ENCODE results near the gene TMEM183A. TPM values are rescaled to one million over a fixed set of nuclear protein-coding genes. Genes with fewer than 3 reads are reported as not detected.

The TMEM183A gene
- total RNA-seq, 1 donor from 2014 or later, result 52.0 TPM

DNA sequence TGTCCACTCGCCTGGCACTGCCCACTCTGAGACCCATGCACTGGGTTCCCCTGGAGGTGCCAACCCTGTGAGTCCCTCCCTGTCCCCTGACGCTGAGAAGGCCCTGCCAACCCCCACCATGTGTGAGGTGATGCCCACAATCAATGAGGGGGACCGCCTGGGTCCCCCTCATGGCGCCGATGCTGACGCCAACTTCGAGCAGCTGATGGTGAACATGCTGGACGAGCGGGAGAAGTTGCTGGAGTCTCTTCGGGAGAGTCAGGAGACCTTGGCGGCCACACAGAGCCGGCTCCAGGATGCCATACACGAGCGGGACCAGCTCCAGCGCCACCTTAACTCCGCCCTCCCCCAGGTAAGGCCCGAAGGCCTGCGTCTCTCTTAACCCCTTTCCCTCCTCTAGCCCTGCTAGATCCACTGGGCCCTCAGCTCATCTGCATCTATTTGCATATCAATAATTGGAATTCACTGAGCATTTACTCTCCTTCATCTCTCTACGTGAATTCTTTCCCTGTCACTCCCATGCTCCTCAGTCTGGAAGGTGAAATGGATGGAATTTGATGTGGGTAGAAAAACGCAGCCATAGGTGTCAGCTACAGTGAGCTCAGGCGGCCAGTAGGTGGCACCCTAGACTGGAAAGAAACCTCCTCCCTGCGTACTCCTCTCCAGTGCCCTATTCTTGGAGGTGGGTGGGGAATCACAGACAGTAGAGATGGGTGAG lies 31.9 kb downstream of the TMEM183A start:
- DNase-seq (peak; percentile 80), ATAC-seq (peak; percentile 89 to 90)
- intact Hi-C loops (cut with DNase I), result loop anchor here (10.0 kb wide), 1 partner anchor 166 kb away; no protein-coding TSS in a partner anchor
- peak; percentile 89 for TF ChIP-seq CTCF (IDR thresholded peaks at IDR 0.05)
- peaks cover 5% of the 10 kb centered on the region for H3K27me3 ChIP-seq (ENCODE audit: low read depth)
- H3K36me3 ChIP-seq, result no peaks in the 10 kb centered on the region
- H3K4me3 ChIP-seq, result no peak overlapping the region
- no peaks in the 10 kb centered on the region for H3K4me1 ChIP-seq
- H3K9me3 ChIP-seq, result no peaks in the 10 kb centered on the region
- H3K27ac ChIP-seq, result no peak overlapping the region

DNA sequence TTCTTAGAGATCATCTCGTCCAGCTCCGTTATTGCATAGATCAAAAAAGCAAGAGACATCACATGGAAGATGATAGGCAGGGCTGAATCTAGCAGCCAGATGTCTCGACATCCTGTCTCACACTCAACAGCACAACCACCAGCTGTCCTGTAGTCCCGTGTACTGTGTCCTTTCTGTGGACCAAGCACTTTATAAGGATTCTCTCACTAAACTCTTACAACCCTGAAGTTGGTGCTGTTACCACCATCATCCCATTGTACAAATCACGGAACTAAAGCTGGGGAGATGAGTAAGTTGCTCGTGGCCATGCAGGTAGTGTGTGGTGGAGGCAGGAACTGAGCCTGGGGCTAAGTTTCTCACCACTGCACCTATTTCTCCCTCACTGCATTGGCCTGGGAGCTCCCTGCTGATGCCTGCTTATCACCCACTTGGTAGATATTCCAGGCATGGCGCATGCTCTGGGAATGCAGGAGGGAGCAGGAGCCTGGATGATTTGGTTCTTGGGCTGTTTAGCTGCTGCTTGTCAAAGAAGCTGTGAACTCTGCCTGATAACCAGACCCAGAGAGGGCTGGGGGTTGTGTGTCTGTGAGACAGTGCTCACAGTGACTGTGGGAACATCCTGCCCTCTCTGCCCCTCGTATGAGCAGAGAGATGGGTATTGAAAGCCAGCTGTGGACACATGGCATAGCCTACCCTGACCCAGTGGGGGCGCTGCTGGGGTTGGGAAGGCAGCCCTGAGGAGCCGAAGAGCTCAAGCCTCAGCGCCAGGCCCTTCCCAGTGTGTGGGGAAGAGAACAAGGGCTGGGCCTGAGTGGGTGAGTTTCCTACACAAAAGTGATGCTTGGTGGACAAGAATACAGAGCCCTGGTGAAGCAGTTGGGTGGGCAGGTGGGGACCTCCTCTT lies 32.7 kb downstream of the TMEM183A start:
- Histone ChIP-seq H3K4me1 (no peaks in the 10 kb centered on the region), H3K4me3 (no peak overlapping the region), H3K9me3 (no peaks in the 10 kb centered on the region), H3K36me3 (no peaks in the 10 kb centered on the region), H3K27ac (no peak overlapping the region), H3K27me3 (ENCODE audit: low read depth) (peaks cover 5% of the 10 kb centered on the region)
- DNase-seq, result no peak
- intact Hi-C loops (cut with DNase I), result loop anchor here (10.0 kb wide), 1 partner anchor 165 kb away; no protein-coding TSS in a partner anchor
- TF ChIP-seq CTCF (IDR thresholded peaks at IDR 0.05), result no peak
- ATAC-seq, result no peak

DNA sequence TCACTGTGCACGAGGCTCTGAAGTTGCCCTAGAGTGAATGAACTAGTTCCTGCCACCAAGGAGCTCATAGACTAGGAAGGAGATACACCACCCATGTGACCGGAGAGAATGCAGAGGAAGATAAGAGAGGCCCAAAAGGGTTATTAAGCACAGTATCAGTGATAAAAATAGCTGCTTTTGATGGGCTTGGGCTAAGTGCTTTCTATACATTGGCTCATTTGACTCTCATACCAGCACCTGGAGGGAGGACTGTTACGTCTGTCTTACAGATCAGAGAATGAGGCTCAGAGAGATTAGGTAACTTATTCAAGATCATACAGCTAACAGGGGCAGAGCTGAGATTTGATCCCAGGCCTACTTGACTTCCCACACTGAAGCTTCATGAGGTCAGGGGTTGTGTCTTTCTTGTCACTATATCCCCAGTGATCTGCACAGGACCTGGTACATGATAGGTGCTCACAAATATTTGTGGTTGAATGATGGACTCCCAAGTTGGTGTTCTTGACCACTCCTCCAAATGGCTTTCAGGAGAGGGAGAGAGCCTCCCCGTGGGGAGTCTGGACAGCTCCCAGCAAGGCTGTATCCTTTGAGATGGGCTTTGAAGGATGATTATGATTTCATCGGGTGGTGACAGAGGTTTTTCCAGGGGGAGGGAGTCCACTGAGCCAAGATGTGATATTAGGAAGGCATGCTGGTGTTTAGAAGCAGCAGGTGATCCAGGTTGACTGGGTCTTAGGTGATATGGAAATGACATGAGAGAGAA lies 33.5 kb downstream of the TMEM183A start:
- Histone ChIP-seq H3K36me3 (no peaks in the 10 kb centered on the region), H3K9me3 (no peaks in the 10 kb centered on the region), H3K4me1 (no peaks in the 10 kb centered on the region), H3K27ac (no peak overlapping the region), H3K27me3 (ENCODE audit: low read depth) (peaks cover 5% of the 10 kb centered on the region), H3K4me3 (no peak overlapping the region)
- intact Hi-C loops (cut with DNase I), result no loop called here
- DNase-seq (no peak), ATAC-seq (no peak)
- TF ChIP-seq CTCF (IDR thresholded peaks at IDR 0.05), result no peak

GRCh38 chr1:203041351-203041932 lies 34.3 kb downstream of the TMEM183A start:
- H3K27me3 ChIP-seq (ENCODE audit: low read depth), result peaks cover 5% of the 10 kb centered on the region
- no peak for DNase-seq
- no peak overlapping the region for H3K27ac ChIP-seq
- H3K9me3 ChIP-seq, result no peaks in the 10 kb centered on the region
- no peak for TF ChIP-seq CTCF (IDR thresholded peaks at IDR 0.05)
- H3K36me3 ChIP-seq, result no peaks in the 10 kb centered on the region
- H3K4me3 ChIP-seq, result no peak overlapping the region
- intact Hi-C loops (cut with DNase I), result no loop called here
- no peak for ATAC-seq
- H3K4me1 ChIP-seq, result no peaks in the 10 kb centered on the region

All from lower lobe of right lung (tissue), 2 donors.